GM19438 (cell line): ENCODE data around the gene GDAP1L1.
A peak's percentile ranks its signal among the peaks of the same experiment; 100 is the strongest.

Experiments
- ATAC-seq: cut with Tn5 transposase; IDR thresholded peaks from one replicate; pipeline ENCODE4 v1.9.1; 2021; ENCODE audit warnings: low read depth; ENCODE audit not compliant: unreplicated experiment

GDAP1L1 gene

GRCh38 chr20:44247131-44247571 lies at the start of gene GDAP1L1:
TSS of gene GDAP1L1 (plus strand) at chr20:44247308. CDS start at chr20:44247335, 27 bp downstream.
- no peak for ATAC-seq

- ATAC-seq, result no peak
These were observed 48.2 kb upstream of the GDAP1L1 start for GRCh38 chr20:44198872-44199271.

- no peak for ATAC-seq
These were observed 47.2 kb upstream of the GDAP1L1 start for GRCh38 chr20:44199877-44200276.

GRCh38 chr20:44200371-44200770 lies 46.7 kb upstream of the GDAP1L1 start:
- no peak for ATAC-seq

- no peak for ATAC-seq
These were observed 46.1 kb upstream of the GDAP1L1 start for GRCh38 chr20:44200983-44201382.

GRCh38 chr20:44203161-44203560 lies 43.9 kb upstream of the GDAP1L1 start:
- ATAC-seq, result no peak

- no peak for ATAC-seq
These were observed 42.8 kb upstream of the GDAP1L1 start for GRCh38 chr20:44204156-44204831.

GRCh38 chr20:44204832-44205215 lies 42.3 kb upstream of the GDAP1L1 start:
- ATAC-seq, result no peak

- no peak for ATAC-seq
These were observed 41.0 kb upstream of the GDAP1L1 start for GRCh38 chr20:44206132-44206531.

GRCh38 chr20:44207126-44207723 lies 39.9 kb upstream of the GDAP1L1 start:
- ATAC-seq, result no peak

- no peak for ATAC-seq
These were observed 38.9 kb upstream of the GDAP1L1 start for GRCh38 chr20:44208165-44208564.

- no peak for ATAC-seq
These were observed 38.3 kb upstream of the GDAP1L1 start for GRCh38 chr20:44208770-44209169.

- ATAC-seq, result no peak
These were observed 37.3 kb upstream of the GDAP1L1 start for GRCh38 chr20:44209686-44210405.

GRCh38 chr20:44210406-44211176 lies 36.5 kb upstream of the GDAP1L1 start, which contains the start of gene OSER1:
TSS of gene OSER1 (minus strand) at chr20:44210771. CDS start at chr20:44206957, 3,814 bp downstream.
- ATAC-seq, result peak; percentile 84

GRCh38 chr20:44211177-44212039 lies 35.7 kb upstream of the GDAP1L1 start:
- peak; percentile 11 for ATAC-seq

GRCh38 chr20:44212792-44213191 lies 34.3 kb upstream of the GDAP1L1 start:
- ATAC-seq, result no peak

GRCh38 chr20:44215125-44215524 lies 32.0 kb upstream of the GDAP1L1 start:
- no peak for ATAC-seq

GRCh38 chr20:44217342-44218092 lies 29.6 kb upstream of the GDAP1L1 start:
- ATAC-seq, result no peak

GRCh38 chr20:44218446-44218845 lies 28.7 kb upstream of the GDAP1L1 start:
- ATAC-seq, result no peak
